ENCODE data around the gene LAMA3. TPM values are rescaled to one million over a fixed set of nuclear protein-coding genes. Genes with fewer than 3 reads are reported as not detected.

Gene LAMA3
- total RNA-seq, 1 donor = 8.3 TPM

- H3K27ac ChIP-seq (ENCODE audit: low read depth, low read length) = no peak overlapping the region
- TF ChIP-seq CTCF (IDR thresholded peaks at IDR 0.05; ENCODE audit: extremely low read depth, low read depth, low read length) = no peak
- H3K9me3 ChIP-seq (ENCODE audit: low read depth, low read length) = no peaks in the 10 kb centered on the region
- no peaks in the 10 kb centered on the region for H3K27me3 ChIP-seq (ENCODE audit: insufficient read depth, low read length)
- H3K4me3 ChIP-seq (ENCODE audit: insufficient read depth, low read length) = no peak overlapping the region
- no peak overlapping the region for H2AFZ ChIP-seq (ENCODE audit: low read length)
- H3K79me2 ChIP-seq (ENCODE audit: insufficient read depth, low read length) = no peaks in the 10 kb centered on the region
- H3K36me3 ChIP-seq (ENCODE audit: insufficient read depth, low read length) = no peaks in the 10 kb centered on the region
- H3K4me2 ChIP-seq (ENCODE audit: insufficient read depth, low read length) = no peak overlapping the region
- no peak for DNase-seq (ENCODE audit: insufficient read length, low spot score, missing footprints)
- H3K4me1 ChIP-seq (ENCODE audit: insufficient read depth, low read length) = peaks cover 7% of the 10 kb centered on the region
- no peaks in the 10 kb centered on the region for H4K20me1 ChIP-seq (ENCODE audit: insufficient read depth, low read length)
These were observed 301.5 kb downstream of the LAMA3 start for GRCh38 chr18:23990474-23991410.

DNA sequence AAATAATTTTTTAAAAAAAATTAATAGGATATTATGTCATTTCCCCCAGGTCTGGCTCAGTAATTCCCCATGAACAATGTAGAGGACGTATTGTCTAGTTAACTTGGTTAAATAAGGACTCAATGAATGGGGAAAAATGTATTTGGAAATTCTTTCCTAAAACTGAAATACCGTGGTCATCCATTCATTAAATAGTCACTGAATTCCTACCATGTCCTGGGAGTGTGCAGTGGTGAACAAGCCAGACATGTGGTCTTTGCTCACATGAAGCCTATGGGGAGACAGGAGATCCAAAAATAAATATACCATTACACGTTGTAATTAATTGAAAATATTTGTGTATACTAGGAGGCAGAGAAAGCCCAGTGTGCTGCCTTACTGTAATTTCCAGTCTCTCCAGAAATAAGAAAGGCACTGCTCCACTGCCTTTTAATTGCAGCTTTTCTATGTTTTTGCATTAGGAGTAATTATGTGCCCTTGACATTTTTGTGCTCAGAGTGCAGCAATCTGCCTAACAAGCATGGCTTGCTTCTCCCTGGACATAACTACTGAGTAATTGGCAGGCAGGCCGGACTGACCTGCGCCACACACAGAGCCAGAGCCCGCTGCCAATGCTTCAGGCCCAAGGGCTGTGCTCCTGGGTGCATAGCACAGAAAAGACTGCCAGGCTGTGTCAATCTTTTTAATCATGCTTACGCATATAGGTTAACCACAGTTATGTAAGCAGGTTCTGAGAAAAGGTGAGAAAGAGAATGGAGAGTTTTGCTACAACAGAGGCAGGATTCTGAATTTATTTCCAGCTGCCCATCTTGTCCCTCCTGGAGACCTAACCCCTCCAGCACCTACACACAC is 303.1 kb downstream of the LAMA3 start:
- no peaks in the 10 kb centered on the region for H3K79me2 ChIP-seq (ENCODE audit: insufficient read depth, low read length)
- no peaks in the 10 kb centered on the region for H3K36me3 ChIP-seq (ENCODE audit: insufficient read depth, low read length)
- H3K4me2 ChIP-seq (ENCODE audit: insufficient read depth, low read length) = no peak overlapping the region
- no peak overlapping the region for H3K4me3 ChIP-seq (ENCODE audit: insufficient read depth, low read length)
- TF ChIP-seq CTCF (IDR thresholded peaks at IDR 0.05; ENCODE audit: extremely low read depth, low read depth, low read length) = no peak
- no peaks in the 10 kb centered on the region for H3K9me3 ChIP-seq (ENCODE audit: low read depth, low read length)
- H2AFZ ChIP-seq (ENCODE audit: low read length) = no peak overlapping the region
- no peak for DNase-seq (ENCODE audit: insufficient read length, low spot score, missing footprints)
- H3K27ac ChIP-seq (ENCODE audit: low read depth, low read length) = no peak overlapping the region
- H3K27me3 ChIP-seq (ENCODE audit: insufficient read depth, low read length) = no peaks in the 10 kb centered on the region
- peaks cover 7% of the 10 kb centered on the region for H3K4me1 ChIP-seq (ENCODE audit: insufficient read depth, low read length)
- no peaks in the 10 kb centered on the region for H4K20me1 ChIP-seq (ENCODE audit: insufficient read depth, low read length)

GRCh38 chr18:23992941-23993280 is 303.7 kb downstream of the LAMA3 start:
- no peaks in the 10 kb centered on the region for H4K20me1 ChIP-seq (ENCODE audit: insufficient read depth, low read length)
- no peak for TF ChIP-seq CTCF (IDR thresholded peaks at IDR 0.05; ENCODE audit: extremely low read depth, low read depth, low read length)
- H3K4me3 ChIP-seq (ENCODE audit: insufficient read depth, low read length) = no peak overlapping the region
- peaks cover 7% of the 10 kb centered on the region for H3K4me1 ChIP-seq (ENCODE audit: insufficient read depth, low read length)
- H3K27me3 ChIP-seq (ENCODE audit: insufficient read depth, low read length) = no peaks in the 10 kb centered on the region
- H3K9me3 ChIP-seq (ENCODE audit: low read depth, low read length) = no peaks in the 10 kb centered on the region
- no peak overlapping the region for H3K4me2 ChIP-seq (ENCODE audit: insufficient read depth, low read length)
- no peak for DNase-seq (ENCODE audit: insufficient read length, low spot score, missing footprints)
- no peaks in the 10 kb centered on the region for H3K79me2 ChIP-seq (ENCODE audit: insufficient read depth, low read length)
- no peak overlapping the region for H3K27ac ChIP-seq (ENCODE audit: low read depth, low read length)
- no peaks in the 10 kb centered on the region for H3K36me3 ChIP-seq (ENCODE audit: insufficient read depth, low read length)
- H2AFZ ChIP-seq (ENCODE audit: low read length) = no peak overlapping the region
